Fibroblast of mammary gland (primary cell): ENCODE results near the gene GCLC.
A peak's percentile ranks its signal among the peaks of the same experiment; 100 is the strongest.
"Not testable (repeated sequence)": the region's sequence is repeated elsewhere in the genome, so short reads cannot be mapped to it uniquely, and the experiment has no call there.

Experiments used
- DNase-seq: peaks from one replicate; pipeline ENCODE4 v3.0.0-alpha.2; 2010; ENCODE audit warnings: low read depth
- H3K4me3 ChIP-seq: 2 replicates; pipeline ENCODE4 v1.5.1; 2011; ENCODE audit warnings: low read depth, mild to moderate bottlenecking, low read length, moderate library complexity; ENCODE audit not compliant: control insufficient read depth
- CTCF ChIP-seq: conservative IDR thresholded peaks from 2 replicates; pipeline ENCODE4 v1.5.1; 2011; ENCODE audit warnings: low read depth, low read length, inconsistent platforms; ENCODE audit not compliant: control insufficient read depth, insufficient read depth

Gene GCLC

GRCh38 chr6:53579338-53579737 lies 34.4 kb upstream of the GCLC start:
- no peak for DNase-seq
- TF ChIP-seq CTCF: no peak
- H3K4me3 ChIP-seq: no peak overlapping the region

GRCh38 chr6:53578371-53578770 lies 33.5 kb upstream of the GCLC start:
- no peak for DNase-seq
- no peak overlapping the region for H3K4me3 ChIP-seq
- no peak for TF ChIP-seq CTCF

GRCh38 chr6:53573299-53573698 lies 28.4 kb upstream of the GCLC start:
- no peak for TF ChIP-seq CTCF
- no peak for DNase-seq
- no peak overlapping the region for H3K4me3 ChIP-seq

- DNase-seq, H3K4me3 ChIP-seq: not testable (repeated sequence)
These were observed 27.5 kb upstream of the GCLC start for GRCh38 chr6:53572379-53572778.

GRCh38 chr6:53568776-53569616 lies 24.1 kb upstream of the GCLC start:
- no peak for TF ChIP-seq CTCF
- H3K4me3 ChIP-seq: no peak overlapping the region
- DNase-seq: peak; percentile 18

GRCh38 chr6:53567701-53568100 lies 22.8 kb upstream of the GCLC start:
- no peak for TF ChIP-seq CTCF

GRCh38 chr6:53566755-53567154 lies 21.9 kb upstream of the GCLC start:
- H3K4me3 ChIP-seq: no peak overlapping the region
- DNase-seq: no peak
- no peak for TF ChIP-seq CTCF

More at GRCh38 chr6:53567701-53568100, 22.8 kb upstream of the GCLC start:
- DNase-seq: no peak
- H3K4me3 ChIP-seq: no peak overlapping the region
